Left lobe of liver (tissue), 2 donors: ENCODE measurements around the gene BCL2L1. TPM values are rescaled to one million over a fixed set of nuclear protein-coding genes. Genes with fewer than 3 reads are reported as not detected.
A peak's percentile ranks its signal among the peaks of the same experiment; 100 is the strongest.

Source experiments
- ATAC-seq: fragments of 200-7000 bp; cut with Tn5 transposase; one replicate; pipeline ENCODE4 v1.9.1; 2020; ENCODE audit warnings: mild to moderate bottlenecking, moderate library complexity
- DNase-seq: peaks from one replicate; pipeline ENCODE4 v3.0.0-alpha.2; 2020; ENCODE audit warnings: low spot score
- total RNA-seq: library from RNA; stranded (reverse); gene quantifications from one replicate; pipeline ENCODE4 v1.2.1, GENCODE V29; 2021
- donor health status: DM: no; HTN: no; CAD: no; lungs with moderate emphysema.
- donor health status: DM: no; HTN: yes; CAD: no.

BCL2L1 gene
- total RNA-seq, 1 donor from 2014 or later: 35.0 TPM

GRCh38 chr20:31695849-31696804 lies 26.5 kb downstream of the BCL2L1 start:
- DNase-seq: peak; percentile 87
- ATAC-seq: peak; percentile 81

DNA sequence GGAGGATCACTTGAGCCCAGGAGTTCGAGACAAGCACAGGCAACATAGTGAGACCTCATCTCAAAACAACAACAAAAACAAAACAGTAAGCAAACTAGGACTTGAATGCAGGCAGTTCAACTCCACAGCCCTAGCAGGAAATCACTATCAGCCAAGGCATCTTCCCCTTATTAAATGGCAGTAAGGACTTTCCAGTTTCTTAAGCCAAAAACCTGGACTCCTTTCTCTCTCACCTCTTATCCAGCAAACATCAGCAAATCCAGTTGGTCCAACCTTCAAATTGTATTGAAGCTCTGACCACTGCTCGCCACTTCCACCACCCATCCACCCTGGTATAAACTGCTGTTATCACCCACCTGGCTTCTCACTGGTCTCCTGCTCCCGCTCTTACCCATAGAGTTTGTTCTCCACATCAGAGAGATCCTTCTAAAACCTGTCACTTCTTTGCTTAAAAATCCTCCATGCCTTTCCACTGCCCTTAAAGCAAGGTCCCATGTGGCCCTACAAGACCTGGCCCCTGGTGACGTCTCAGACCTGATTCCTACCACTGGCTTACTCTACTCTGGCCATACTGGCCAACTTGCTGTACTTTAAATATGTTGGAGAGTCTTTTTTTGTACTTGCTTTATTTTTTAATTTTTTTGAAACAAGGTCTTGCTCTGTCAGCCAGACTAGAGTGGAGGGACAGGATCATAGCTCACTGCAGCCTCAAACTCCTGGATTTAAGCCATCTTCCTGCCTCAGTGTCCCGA lies 27.6 kb downstream of the BCL2L1 start:
- ATAC-seq (no peak), DNase-seq (no peak)

DNA sequence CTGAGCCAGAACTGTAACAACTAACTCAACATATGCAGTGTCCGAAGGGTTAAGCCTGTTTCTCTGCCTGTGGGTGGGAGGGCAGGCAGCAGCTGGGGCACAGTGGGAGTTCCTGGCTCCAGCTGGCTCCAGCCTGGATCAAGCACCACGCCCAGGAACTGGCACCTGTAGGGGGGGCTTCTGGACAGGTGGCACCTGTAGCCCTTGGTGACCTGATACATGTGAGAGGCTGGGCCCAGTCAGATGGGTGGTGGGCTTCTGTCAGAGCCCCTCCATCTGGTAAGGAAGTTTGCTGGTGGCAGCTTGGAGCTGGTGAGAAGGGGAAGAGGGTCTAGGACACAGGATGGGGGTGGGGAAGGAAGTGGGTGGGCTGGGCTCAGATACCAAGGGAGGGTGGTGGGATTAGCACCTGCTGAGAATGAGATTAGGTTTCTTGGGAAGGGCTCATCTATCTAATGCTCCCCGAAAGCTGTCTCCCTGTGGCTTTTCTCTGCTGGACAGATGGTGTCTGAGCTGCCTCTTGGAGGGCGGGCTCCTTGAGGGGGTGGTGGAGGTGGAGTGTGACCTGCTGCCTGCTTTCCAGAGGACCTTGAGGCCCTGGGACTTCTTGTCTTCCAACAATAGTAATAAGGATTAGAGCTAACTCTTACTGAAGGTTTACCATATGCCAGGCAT lies 28.5 kb downstream of the BCL2L1 start:
- ATAC-seq: no peak
- DNase-seq: no peak

GRCh38 chr20:31693402-31693801 lies 29.3 kb downstream of the BCL2L1 start:
- ATAC-seq (no peak), DNase-seq (no peak)

DNA sequence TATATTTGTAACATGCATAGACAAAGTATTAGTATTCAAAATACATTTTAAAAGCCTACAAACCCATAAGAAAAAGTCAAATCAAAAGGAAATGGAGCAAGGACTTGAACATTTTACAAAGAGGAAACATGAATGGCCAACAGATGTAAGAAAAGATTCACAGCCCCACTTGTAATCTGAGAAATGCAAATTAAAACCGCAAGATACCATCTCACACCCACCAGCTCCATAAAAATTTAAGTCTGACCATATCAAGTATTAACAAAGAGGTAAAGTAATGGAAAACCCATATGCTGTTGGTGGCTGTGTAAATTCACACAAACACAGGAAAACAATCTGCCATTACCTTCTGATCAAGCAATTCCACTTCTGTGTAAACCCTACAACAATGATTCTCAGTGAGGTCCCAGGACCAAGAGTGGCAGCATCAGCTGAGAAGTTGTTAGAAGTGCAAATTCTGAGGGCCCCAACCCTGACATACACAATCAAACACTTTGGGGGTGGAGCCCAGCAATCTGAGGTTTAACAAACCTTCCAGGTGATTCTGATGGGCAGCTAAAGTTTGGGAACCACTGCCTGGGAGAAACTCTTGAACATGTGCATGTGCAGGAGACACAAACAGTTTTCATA lies 30.9 kb downstream of the BCL2L1 start:
- no peak for DNase-seq
- no peak for ATAC-seq

GRCh38 chr20:31690124-31690666 lies 32.5 kb downstream of the BCL2L1 start:
- ATAC-seq (no peak), DNase-seq (no peak)

DNA sequence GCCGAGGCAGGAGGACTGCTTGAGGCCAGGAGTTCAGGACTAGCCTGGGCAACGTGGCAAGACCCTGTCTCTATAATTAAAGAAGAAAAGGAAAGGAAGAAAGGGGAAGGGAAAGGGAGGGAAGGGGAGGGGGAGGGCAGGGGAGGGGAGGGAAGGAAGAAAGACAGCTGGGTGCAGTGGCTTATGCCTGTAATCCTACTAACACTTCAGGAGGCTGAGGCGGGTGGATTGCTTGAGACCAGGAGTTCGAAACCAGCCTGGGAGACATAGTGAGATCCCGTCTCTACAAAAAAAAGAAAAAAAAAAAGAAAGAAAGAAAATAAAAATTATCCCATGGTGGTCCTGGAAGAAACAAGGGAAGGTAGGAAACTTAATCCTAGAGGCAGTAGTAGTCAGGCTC lies 33.5 kb downstream of the BCL2L1 start:
- no peak for ATAC-seq
- DNase-seq: no peak

- ATAC-seq: no peak
- no peak for DNase-seq
Observed at GRCh38 chr20:31687777-31688176, 34.9 kb downstream of the BCL2L1 start.

GRCh38 chr20:31685853-31686643 lies 36.6 kb downstream of the BCL2L1 start:
- ATAC-seq: no peak
- no peak for DNase-seq

DNA sequence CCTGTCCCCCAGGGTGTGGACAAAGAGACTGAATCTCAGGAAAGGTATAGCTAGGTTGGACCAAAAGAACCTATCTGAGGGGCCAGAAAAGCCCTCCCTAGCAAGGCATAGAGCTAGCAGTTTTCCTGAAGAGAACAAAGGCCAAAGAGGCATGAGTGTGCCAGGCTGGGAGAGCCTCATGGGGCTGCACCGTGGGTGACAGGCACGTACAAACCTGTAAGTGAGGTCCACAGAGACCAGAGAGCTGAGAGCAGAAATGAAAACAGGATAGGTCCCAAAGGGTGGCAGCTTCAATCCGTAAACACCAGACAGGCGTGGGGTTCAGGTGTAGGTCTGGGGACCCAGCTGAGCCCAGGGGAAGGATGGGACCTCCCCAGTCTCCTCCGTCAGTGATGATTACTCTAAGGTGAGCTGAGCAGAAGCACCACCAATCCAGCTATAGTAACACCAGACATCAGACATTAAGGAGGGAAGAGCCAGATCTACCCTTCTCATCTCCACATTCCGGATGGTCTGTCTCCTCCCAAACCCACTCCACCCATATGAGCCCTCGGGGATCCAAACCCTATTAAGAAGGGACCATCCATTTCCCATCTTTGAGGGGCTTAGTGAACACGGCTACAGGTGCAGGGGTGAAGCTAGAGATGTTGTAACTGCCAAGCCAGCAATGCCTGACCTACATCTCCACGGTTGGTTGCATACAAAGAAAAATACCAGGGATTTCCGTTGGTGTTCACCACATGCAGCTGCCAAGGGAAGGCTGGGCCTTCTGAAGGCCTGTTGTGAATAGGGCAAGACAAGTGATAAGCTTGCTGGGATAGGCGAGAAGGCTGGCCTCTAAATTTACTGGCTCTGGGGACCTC lies 38.3 kb downstream of the BCL2L1 start:
- ATAC-seq: peak; percentile 31

DNA sequence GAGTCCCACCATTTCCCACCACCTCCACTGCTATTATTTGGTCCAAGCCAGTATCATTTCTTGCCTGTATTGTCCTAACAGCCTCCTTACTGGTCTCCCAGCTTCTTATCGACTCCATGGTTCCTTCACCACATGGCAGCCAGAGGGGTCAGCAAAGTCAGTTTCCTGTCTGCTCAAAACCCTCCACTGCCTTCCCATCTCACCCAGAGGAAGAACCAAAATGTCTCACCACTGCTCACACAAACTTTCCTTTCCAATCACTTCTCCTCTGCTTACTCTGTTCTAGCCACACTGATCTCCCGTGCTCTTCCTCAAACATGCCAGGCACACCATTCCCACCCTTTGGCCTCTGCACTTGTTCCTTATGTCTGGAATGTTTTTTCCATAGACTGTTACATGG lies 39.7 kb downstream of the BCL2L1 start:
- DNase-seq (no peak), ATAC-seq (no peak)

More for the DNA sequence above, 38.3 kb downstream of the BCL2L1 start:
- DNase-seq: no peak

DNA sequence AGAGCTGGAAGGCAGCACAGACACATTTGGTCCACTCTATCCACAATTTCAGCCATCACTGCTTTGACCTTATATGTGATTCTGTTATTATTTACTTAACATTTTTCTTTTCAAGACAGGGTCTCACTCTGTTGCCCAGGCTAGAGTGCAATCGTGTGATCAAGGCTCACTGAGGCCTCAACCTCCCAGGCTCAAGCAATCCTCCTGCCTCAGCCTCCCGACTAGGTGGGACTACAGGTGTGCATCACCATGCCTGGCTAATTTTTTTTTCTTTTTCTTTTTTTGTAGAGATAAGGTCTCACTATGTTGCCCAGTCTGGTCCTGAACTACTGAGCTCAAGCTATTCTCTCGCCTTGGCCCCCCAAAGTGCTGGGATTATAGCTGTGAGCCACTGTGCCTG lies 40.3 kb downstream of the BCL2L1 start:
- no peak for DNase-seq
- no peak for ATAC-seq

GRCh38 chr20:31681769-31682168 lies 40.9 kb downstream of the BCL2L1 start:
- DNase-seq (no peak), ATAC-seq (no peak)

GRCh38 chr20:31681128-31681727 lies 41.4 kb downstream of the BCL2L1 start:
- ATAC-seq: no peak
- DNase-seq: no peak

- DNase-seq (no peak), ATAC-seq (no peak)
Observed at GRCh38 chr20:31680286-31681127, 42.2 kb downstream of the BCL2L1 start.

- no peak for DNase-seq
- peak; percentile 32 for ATAC-seq
Observed at GRCh38 chr20:31679357-31680285, 43.0 kb downstream of the BCL2L1 start.
